NCI-H1048 (cell line): ENCODE data around the gene HOXB4.
"Not testable (repeated sequence)": the region's sequence is repeated elsewhere in the genome, so short reads cannot be mapped to it uniquely, and the experiment has no call there.

Source experiments
- DNase-seq: peaks from one replicate; lab custom pipeline; 2025; lab: John Stamatoyannopoulos, UW

HOXB4 gene

GRCh38 chr17:48546924-48547807 lies 31.0 kb downstream of the HOXB4 start:
- DNase-seq = no peak

- no peak for DNase-seq
These were observed 31.8 kb downstream of the HOXB4 start for GRCh38 chr17:48546137-48546923.

GRCh38 chr17:48545539-48545938 lies 32.6 kb downstream of the HOXB4 start:
- no peak for DNase-seq

GRCh38 chr17:48545022-48545375 lies 33.2 kb downstream of the HOXB4 start, which contains the start of gene HOXB2:
HOXB2 (minus strand) TSS chr17:48545109; CDS start chr17:48544911, 198 bp downstream.
- DNase-seq = no peak

GRCh38 chr17:48544349-48545021 lies 33.7 kb downstream of the HOXB4 start:
- DNase-seq = no peak

- DNase-seq = no peak
These were observed 34.2 kb downstream of the HOXB4 start for GRCh38 chr17:48543854-48544348.

- DNase-seq = no peak
These were observed 34.9 kb downstream of the HOXB4 start for GRCh38 chr17:48543107-48543853.

GRCh38 chr17:48542698-48543106 lies 35.4 kb downstream of the HOXB4 start:
- no peak for DNase-seq

GRCh38 chr17:48542114-48542656 lies 36.0 kb downstream of the HOXB4 start:
- DNase-seq = no peak

- no peak for DNase-seq
These were observed 36.5 kb downstream of the HOXB4 start for GRCh38 chr17:48541577-48542113.

GRCh38 chr17:48541036-48541576 lies 37.0 kb downstream of the HOXB4 start:
- DNase-seq = no peak

- no peak for DNase-seq
These were observed 37.9 kb downstream of the HOXB4 start for GRCh38 chr17:48540213-48540612.

GRCh38 chr17:48539177-48539576 lies 39.0 kb downstream of the HOXB4 start:
- DNase-seq = no peak

GRCh38 chr17:48537316-48537715 lies 40.8 kb downstream of the HOXB4 start:
- no peak for DNase-seq

GRCh38 chr17:48535793-48536559 lies 42.2 kb downstream of the HOXB4 start:
- not testable (repeated sequence) for DNase-seq

- no peak for DNase-seq
These were observed 45.9 kb downstream of the HOXB4 start for GRCh38 chr17:48532261-48532660.

- DNase-seq = no peak
These were observed 47.3 kb downstream of the HOXB4 start, which contains the start of gene HOXB1 for GRCh38 chr17:48530887-48531272. HOXB1 (minus strand) TSS chr17:48531011; CDS start chr17:48530904, 107 bp downstream.

- no peak for DNase-seq
These were observed 47.8 kb downstream of the HOXB4 start for GRCh38 chr17:48530208-48530886.

- no peak for DNase-seq
These were observed 48.5 kb downstream of the HOXB4 start for GRCh38 chr17:48529683-48530009.
